GM12878 (cell line): ENCODE measurements around the gene PLGRKT. TPM values are rescaled to one million over a fixed set of nuclear protein-coding genes. Genes with fewer than 3 reads are reported as not detected.
A peak's percentile ranks its signal among the peaks of the same experiment; 100 is the strongest.

Experiments
- ASH2L ChIP-seq: fragments of 300-600, 200-600 bp; sonication (generic); IDR thresholded peaks from 2 replicates; pipeline ENCODE4 v1.6.1; 2017; ENCODE audit warnings: low read depth, mild to moderate bottlenecking, borderline replicate concordance
- BRCA1 ChIP-seq: IDR thresholded peaks from 2 replicates; pipeline ENCODE4 v1.6.1; 2011; ENCODE audit warnings: low read depth, low read length, improper control_type of control experiment
- EGR1 ChIP-seq, 2 experiments: IDR thresholded peaks; 1 replicate in 1 of 2; 2 replicates in 1 of 2; pipeline ENCODE4 v1.6.1; 2011 to 2012; ENCODE audit warnings: low read depth in 2 of 2, low read length in 2 of 2, borderline replicate concordance in 1 of 2, mild to moderate bottlenecking in 1 of 2, moderate library complexity in 1 of 2
- FOS ChIP-seq: IDR thresholded peaks from 3 replicates; pipeline ENCODE4 v1.6.1; 2011; ENCODE audit warnings: borderline replicate concordance; ENCODE audit not compliant: insufficient read length; ENCODE audit errors: extremely low read depth
- HDAC2 ChIP-seq: fragments of 200-600 bp; sonication (generic); IDR thresholded peaks from 2 replicates; pipeline ENCODE4 v1.6.1; 2017
- IRF3 ChIP-seq: fragments of 450-650 bp; IDR thresholded peaks from 2 replicates; pipeline ENCODE4 v1.6.1; 2014; ENCODE audit warnings: mild to moderate bottlenecking
- IRF4 ChIP-seq: IDR thresholded peaks from 2 replicates; pipeline ENCODE4 v1.6.1; 2011; ENCODE audit warnings: low read depth, low read length
- IRF5 ChIP-seq: fragments of 450-650 bp; IDR thresholded peaks from 2 replicates; pipeline ENCODE4 v1.6.1; 2017; ENCODE audit warnings: borderline replicate concordance
- KAT2A ChIP-seq: conservative IDR thresholded peaks from 2 replicates; pipeline ENCODE4 v1.6.1; 2011; ENCODE audit warnings: low read depth, low read length; ENCODE audit not compliant: control insufficient read depth
- MTA3 ChIP-seq: IDR thresholded peaks from 2 replicates; pipeline ENCODE4 v1.6.1; 2012; ENCODE audit warnings: low read length, inconsistent platforms, borderline replicate concordance
- NBN ChIP-seq: fragments of 450-650 bp; IDR thresholded peaks from 2 replicates; pipeline ENCODE4 v1.6.1; 2016
- NR2F1 ChIP-seq: fragments of 450-650 bp; conservative IDR thresholded peaks from 2 replicates; pipeline ENCODE4 v1.6.1; 2017; ENCODE audit warnings: mild to moderate bottlenecking
- PRDM15 ChIP-seq: fragments of 450-650 bp; formaldehyde crosslinking; IDR thresholded peaks from 2 replicates; pipeline ENCODE4 v1.4.0; 2020; ENCODE audit warnings: mild to moderate bottlenecking, moderate library complexity
- RELA ChIP-seq: fragments of 450-650 bp; IDR thresholded peaks from 2 replicates; pipeline ENCODE4 v1.8.0; 2014; ENCODE audit warnings: borderline replicate concordance; ENCODE audit not compliant: partially characterized antibody
- RELB ChIP-seq: fragments of 450-650 bp; IDR thresholded peaks from 2 replicates; pipeline ENCODE4 v1.6.1; 2017; ENCODE audit warnings: low read depth, mild to moderate bottlenecking, moderate library complexity
- REST ChIP-seq: IDR thresholded peaks from 2 replicates; pipeline ENCODE4 v1.6.1; 2012; ENCODE audit warnings: mild to moderate bottlenecking, low read depth, low read length
- SPI1 ChIP-seq: IDR thresholded peaks from 2 replicates; pipeline ENCODE4 v1.6.1; 2011; ENCODE audit warnings: low read depth, mild to moderate bottlenecking, low read length, moderate library complexity, borderline replicate concordance; ENCODE audit not compliant: insufficient read depth
- ZNF207 ChIP-seq: fragments of 450-650 bp; IDR thresholded peaks from 2 replicates; pipeline ENCODE4 v1.6.1; 2014; ENCODE audit warnings: antibody characterized with exemption, mild to moderate bottlenecking, borderline replicate concordance
- ZNF622 ChIP-seq: fragments of 450-650 bp; IDR thresholded peaks from 2 replicates; pipeline ENCODE4 v1.6.1; 2017; ENCODE audit warnings: mild to moderate bottlenecking, inconsistent platforms
- polyA plus RNA-seq, 11 experiments: library from polyadenylated mRNA; depleted of rRNA in 4 of 11; unstranded in 6 of 11; stranded (reverse) in 5 of 11; fragments of >200 nt; fragmentation: Nextera tagmentation in 4 of 11; fragmentation: Illumina TruSeq in 1 of 11; extraction: Ambion mirVana in 4 of 11; extraction: Trizol in 1 of 11; gene quantifications; 1 replicate in 1 of 11; 2 replicates in 10 of 11; pipeline versions ENCODE4 v1.2.1 to v1.2.3, GENCODE V29; 2011 to 2016; ENCODE audit warnings: inconsistent platforms in 2 of 11, missing spikeins in 2 of 11, low read depth in 1 of 11
- total RNA-seq, 4 experiments: library from RNA; depleted of rRNA in 3 of 4; stranded (reverse); fragments of >200 nt in 3 of 4; fragmentation: Illumina TruSeq in 1 of 4; extraction: Trizol in 1 of 4; gene quantifications; 2 replicates each; pipeline versions ENCODE4 v1.2.1 to v1.2.3, GENCODE V29; 2013 to 2021

The PLGRKT gene
- total and polyA plus RNA-seq, 10 of the 15 experiments (the other 5 are each of a cell fraction or from before 2014, with no cell fraction given) = 25.2 to 72.3 (median 38.4) TPM

- TF ChIP-seq PRDM15 (no peak), RELA (no peak), FOS (no peak), NBN (0 out of 2 replicates have a peak, but pooled peaks have one; percentile 19), REST (no peak), ZNF622 (no peak), RELB (peak; percentile 57; the same call in 1 of the 2 replicates), EGR1 (IDR thresholded peaks at IDR 0.05; ENCODE audit: borderline replicate concordance in 1 of 2, low read depth in 2 of 2, low read length in 2 of 2) (no peak), ZNF207 (no peak), SPI1 (no peak), NR2F1 (0 out of 2 replicates have a peak, but pooled peaks have one; percentile 18), HDAC2 (no peak), MTA3 (no peak), KAT2A (no peak), IRF5 (no peak), BRCA1 (no peak), ASH2L (no peak), IRF3 (no peak), IRF4 (peak; percentile 39; the same call in 1 of the 2 replicates)
Observed at GRCh38 chr9:5479994-5480694, 42.4 kb upstream of the PLGRKT start (continued).
